GM12864 (cell line): ENCODE data around the gene MBD5.

Source experiments
- DNase-seq: peaks from one replicate; pipeline ENCODE4 v3.0.0-alpha.2; 2011; ENCODE audit warnings: low read depth
- H3K4me3 ChIP-seq: 2 replicates; pipeline ENCODE4 v1.5.1; 2011; ENCODE audit warnings: mild to moderate bottlenecking, low read depth, low read length, control low read depth
- CTCF ChIP-seq: IDR thresholded peaks from 2 replicates; pipeline ENCODE4 v1.5.1; 2011; ENCODE audit warnings: low read depth, mild to moderate bottlenecking, moderate library complexity, low read length, control low read depth, inconsistent platforms; ENCODE audit errors: missing control alignments

The MBD5 gene

GRCh38 chr2:148108385-148108784 lies 87.5 kb downstream of the MBD5 start:
- H3K4me3 ChIP-seq: no peak overlapping the region
- no peak for DNase-seq
- TF ChIP-seq CTCF: no peak

- no peak overlapping the region for H3K4me3 ChIP-seq
- no peak for TF ChIP-seq CTCF
- peak; percentile 4 for DNase-seq
These were observed 89.3 kb downstream of the MBD5 start for GRCh38 chr2:148110184-148110583.

- no peak overlapping the region for H3K4me3 ChIP-seq
- no peak for TF ChIP-seq CTCF
- no peak for DNase-seq
These were observed 101.9 kb downstream of the MBD5 start for GRCh38 chr2:148122788-148123187.

GRCh38 chr2:148124271-148124670 lies 103.4 kb downstream of the MBD5 start:
- no peak for TF ChIP-seq CTCF
- no peak for DNase-seq
- no peak overlapping the region for H3K4me3 ChIP-seq

- no peak overlapping the region for H3K4me3 ChIP-seq
- no peak for TF ChIP-seq CTCF
- no peak for DNase-seq
These were observed 109.7 kb downstream of the MBD5 start for GRCh38 chr2:148130581-148130980.

GRCh38 chr2:148132412-148132811 lies 111.5 kb downstream of the MBD5 start:
- H3K4me3 ChIP-seq: no peak overlapping the region
- DNase-seq: no peak
- no peak for TF ChIP-seq CTCF

- DNase-seq: no peak
- no peak overlapping the region for H3K4me3 ChIP-seq
- no peak for TF ChIP-seq CTCF
These were observed 114.8 kb downstream of the MBD5 start for GRCh38 chr2:148135705-148136104.
